GM18499 (cell line): Measurements from ENCODE around the gene SPPL2C.
"Not testable (repeated sequence)": the region's sequence is repeated elsewhere in the genome, so short reads cannot be mapped to it uniquely, and the experiment has no call there.

Experiments
- ATAC-seq: cut with Tn5 transposase; IDR thresholded peaks from one replicate; pipeline ENCODE4 v1.9.1; 2021; ENCODE audit warnings: moderate number of reproducible peaks; ENCODE audit not compliant: insufficient read depth, unreplicated experiment

SPPL2C gene

DNA sequence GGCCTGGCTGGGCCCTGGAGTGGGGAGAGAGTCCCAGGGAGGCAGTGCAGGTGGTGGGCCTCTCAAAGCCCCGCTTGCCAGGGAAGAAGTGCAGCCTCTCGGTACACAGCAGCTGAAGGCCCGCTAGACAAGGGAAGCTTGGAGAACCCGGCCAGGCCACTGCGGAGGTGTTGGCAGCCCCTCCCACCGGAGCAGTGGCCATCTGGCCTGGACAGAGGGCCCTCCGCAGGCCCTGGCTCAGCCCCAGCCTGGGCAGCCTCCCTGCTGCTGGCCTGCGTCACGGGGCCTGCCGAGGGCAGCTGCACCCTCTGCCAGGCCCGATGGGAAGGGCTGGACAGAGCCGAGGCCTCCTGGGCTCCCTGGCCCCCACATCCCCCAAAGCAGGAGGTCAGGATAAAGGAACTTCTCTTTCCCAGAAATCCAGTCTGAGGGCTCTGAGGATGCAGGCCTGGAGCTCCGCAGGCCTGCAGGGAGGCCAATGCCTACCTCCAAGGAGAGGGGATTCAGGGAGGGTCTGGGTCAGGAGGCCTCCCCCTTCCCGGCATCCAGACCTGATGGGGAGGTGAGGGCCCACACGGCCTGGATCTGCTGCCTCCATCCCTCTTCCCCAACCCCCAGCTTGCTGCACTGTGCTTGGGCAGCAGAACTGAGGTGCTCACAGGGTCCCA, 4.3 kb downstream of the SPPL2C start:
- no peak for ATAC-seq

DNA sequence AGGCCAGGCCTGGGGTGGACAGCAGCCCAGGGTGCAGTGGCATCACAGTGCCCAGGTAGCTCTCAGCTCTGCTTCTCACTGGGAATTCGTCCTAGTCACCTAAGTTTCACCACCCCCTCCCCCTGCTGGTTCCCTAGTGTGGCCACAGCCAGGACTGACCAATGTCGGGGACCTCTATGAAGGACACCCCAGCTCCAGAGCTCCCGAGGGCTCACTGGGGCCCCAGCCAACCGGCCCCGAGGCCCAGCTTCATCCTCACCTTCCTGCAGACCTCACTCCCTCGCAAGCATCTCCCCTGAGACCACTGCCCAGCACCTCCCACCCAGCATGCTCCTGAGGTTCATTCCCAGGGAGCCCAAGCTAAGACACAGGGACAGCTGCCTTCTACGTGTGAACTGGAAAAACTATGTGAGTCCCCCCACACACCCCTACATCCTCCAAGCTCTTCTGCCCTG, 4.9 kb downstream of the SPPL2C start:
- no peak for ATAC-seq

DNA sequence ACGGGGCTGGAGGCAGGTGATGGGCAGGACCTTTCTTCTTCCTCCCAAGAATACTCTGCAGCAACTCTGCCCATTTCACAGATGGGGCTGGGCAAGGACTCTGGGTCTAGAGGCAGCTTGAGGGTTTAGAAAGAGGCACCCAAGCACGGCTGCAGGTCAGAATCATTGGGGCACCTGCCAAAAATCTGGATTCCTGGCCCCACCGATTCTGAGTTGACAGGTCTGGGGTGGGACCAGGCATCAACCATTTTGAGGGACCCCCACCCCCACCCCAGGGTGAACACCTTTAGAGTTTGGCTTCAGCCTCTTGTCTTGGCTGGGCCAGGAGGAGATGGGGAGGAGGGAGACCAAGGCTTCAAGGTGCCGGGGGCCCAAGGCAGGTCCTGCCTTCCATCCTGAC, 5.3 kb downstream of the SPPL2C start:
- no peak for ATAC-seq

DNA sequence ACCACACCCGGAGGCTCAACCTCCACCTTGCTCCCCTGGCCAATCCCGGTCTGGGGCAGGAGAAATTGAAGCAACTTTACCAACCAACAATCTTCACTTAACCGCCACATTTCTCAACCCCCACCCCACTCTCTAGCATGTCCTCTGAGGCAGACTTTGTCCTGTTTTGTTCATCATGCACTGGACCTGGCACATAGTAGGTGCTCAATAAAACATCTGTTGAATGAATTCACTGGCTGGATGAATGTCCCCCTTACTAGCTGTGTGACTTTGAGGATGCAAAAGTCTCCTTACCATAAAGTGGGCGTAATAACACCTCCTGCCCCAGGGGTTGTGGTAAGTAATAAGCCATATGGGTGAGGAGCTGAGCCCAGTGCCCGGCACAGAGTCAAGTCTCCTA, 5.8 kb downstream of the SPPL2C start:
- ATAC-seq = no peak

DNA sequence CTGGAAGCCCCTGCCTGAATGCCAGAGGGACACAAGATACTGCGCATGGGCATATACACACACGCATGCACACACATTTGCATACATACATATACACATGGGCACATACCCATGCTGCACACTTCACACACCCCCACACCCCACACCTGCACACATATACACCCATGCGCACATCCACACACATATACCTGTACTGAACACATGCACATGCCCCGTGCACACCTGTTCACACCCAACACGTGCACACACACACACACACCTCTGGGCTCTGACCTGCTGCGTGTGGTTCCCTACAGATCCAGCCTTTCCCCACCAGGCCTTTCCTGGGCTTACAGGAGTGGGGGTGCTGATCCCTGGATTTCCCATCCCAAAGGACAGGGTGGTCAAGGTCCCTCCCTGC, 6.3 kb downstream of the SPPL2C start:
- no peak for ATAC-seq

DNA sequence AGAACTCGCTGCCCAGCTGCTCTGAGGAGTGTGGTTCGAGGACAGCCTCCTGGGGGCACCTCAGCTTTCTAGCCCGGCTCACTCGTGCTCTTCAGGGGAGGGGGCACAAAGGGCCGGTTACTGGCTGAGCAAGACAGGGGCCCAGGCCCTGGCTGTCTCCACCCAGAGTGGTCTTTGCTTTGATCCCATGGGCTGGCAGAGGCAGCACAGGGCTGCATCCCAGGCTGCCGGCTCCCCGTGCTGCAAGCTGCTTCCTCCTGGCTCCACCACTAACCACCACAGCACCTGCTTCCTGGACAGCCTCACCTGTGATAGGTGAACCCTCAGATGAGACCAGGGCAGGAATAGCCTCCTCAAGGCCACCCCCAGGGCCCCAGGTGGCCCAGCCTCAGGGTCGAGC, 6.8 kb downstream of the SPPL2C start:
- ATAC-seq = no peak

DNA sequence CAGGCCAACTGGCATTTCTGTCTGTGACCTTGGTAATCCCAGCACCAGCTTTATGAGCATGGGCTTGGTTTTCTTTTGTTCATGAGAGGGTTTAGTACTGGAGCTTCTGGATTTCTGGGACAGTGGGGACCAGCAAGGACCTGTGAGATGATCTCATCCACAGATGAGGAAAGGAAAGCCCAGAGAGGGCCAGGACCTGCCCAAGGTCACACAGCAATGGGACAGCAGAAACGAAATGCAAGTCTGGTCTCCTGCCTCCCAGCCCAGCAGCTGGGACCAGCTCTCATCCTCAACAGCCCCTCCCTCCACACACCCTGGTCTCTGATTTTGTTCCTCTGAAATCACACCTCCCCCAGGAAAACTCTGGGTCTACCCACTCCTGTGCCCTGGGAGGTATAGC, 7.2 kb downstream of the SPPL2C start:
- no peak for ATAC-seq

DNA sequence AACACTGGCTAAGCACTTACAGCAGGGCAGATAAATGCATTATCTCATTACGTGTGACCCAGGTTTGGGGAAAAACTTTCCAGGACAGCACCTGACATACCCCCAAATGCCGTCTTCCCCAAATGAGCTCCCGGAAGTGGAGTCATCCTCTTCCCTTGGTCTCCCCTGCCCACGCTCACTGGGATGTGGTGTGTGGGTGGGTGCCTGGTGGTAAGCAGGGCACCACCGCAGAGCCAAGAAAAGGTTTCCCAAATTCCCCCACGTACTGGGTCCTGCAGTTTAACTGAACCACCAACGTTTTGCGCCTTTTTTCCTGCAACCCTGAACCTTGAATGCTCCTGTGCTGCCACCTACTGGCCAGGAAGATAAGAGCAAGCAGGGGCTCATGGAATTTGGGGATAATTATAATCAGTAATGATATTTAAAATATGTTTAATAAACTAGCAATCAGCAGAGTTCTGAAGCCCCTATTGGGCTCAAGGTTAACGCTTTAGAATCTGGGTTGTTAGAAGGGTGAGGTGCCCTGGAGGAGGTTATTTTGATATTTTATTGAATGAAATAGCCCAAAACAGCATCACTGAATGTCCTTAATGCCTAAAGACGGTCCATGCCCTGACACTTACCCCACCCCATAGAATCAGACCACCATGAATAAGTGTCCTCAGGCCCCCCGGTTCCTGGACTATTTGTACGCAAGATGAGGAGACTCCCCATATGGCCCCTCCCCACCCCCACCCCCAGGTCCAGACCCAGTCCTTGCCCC, 8.0 kb downstream of the SPPL2C start:
- no peak for ATAC-seq

DNA sequence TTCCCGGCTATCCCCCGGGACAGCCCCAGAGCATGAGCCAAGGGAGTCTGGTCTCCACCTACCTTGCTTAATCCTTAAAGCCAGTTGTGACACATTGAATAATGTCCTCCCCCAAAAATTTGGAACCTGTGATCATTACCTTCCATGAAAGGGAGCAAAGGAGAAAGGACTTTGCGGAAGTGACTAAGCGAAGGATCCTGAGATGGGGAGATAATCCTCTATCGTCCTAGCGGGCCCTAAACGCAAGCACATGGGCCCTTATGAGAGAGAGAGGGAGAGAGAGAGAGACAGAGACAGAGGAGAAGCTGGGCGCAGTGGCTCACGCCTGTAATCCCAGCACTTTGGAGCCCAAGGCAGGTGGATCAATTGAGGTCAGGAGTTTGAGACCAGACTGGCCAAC, 9.5 kb downstream of the SPPL2C start:
- no peak for ATAC-seq

DNA sequence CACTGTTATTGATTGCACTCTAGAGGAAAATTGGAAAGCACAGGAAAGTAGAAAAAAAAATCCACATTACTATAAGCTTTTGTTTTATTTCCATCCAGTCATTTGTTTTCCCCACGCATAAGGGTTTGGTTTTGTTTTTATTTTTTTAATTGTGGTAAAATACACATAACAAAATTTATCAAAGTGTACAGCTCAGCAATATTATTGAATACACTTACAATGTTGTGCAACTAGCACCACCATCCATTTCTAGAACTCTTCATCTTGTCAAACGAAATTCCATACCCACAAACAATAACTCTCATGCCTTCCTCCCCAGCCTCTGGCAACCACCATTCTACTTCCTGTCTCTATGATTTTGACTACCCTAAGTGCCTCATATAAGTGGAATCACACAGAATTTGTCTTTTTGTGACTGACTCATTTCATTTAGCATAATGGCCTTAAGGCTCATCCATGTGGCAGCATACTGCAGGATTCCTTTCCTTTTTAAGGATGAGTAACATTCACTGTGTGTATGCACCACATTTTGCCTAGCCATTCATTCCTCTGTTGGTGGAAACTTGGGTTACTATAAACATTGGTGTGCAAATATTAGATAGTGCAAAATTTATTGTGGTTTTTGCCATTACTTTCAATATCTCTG, 11.1 kb downstream of the SPPL2C start:
- no peak for ATAC-seq

DNA sequence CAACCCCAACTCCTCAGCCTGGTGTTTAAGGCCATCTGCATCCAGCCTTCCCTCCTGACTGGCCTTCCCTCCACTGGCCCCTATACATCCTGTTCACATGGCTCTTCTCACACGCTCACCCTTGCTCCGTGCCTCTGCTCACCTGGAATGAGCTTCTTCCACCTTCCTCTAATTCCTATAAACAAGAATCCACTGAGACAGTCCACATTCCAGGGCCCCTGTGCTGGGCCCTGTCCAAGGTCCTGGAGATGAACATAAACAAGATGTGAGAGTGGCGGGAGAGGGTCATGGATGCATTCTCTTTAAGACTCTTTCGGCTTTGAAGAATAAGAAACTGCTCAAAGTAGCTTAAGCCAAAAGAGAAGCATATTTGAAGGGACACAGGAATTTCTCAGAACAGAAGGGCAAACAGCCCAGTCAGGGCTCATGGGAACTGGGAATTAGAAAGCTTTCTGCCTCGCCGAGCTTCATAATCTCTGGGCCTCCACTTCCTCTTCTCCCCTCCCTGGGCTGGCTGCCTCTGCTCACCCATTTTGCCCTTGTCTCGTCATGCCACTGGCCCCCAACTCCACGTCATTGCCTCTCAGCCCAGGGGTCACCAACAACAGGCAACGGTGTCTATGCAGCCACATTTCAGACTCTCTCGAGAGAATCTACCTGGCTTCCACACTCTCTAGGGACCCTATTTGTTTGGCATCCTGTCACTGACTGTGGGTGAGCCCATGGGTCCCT, 13.5 kb downstream of the SPPL2C start:
- no peak for ATAC-seq

DNA sequence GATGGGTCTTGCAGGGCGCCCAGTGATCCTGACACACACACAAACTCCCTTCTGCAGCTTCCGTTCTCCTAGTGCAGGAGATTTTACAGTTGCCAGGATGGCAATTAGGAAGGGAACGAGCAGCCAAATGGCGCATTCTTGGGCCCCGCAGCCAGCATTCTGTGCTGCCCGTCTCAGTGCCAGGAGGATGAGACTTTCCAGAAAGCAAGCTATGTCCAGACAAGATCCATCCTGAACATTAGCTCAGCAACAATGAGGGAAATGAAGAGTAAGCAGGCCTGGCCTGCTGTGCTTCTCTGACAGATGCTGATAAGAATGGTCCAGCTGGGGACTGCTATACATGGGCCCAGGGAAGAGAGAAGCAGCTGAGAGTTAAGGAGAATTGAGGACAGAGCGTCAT, 16.5 kb downstream of the SPPL2C start:
- no peak for ATAC-seq

DNA sequence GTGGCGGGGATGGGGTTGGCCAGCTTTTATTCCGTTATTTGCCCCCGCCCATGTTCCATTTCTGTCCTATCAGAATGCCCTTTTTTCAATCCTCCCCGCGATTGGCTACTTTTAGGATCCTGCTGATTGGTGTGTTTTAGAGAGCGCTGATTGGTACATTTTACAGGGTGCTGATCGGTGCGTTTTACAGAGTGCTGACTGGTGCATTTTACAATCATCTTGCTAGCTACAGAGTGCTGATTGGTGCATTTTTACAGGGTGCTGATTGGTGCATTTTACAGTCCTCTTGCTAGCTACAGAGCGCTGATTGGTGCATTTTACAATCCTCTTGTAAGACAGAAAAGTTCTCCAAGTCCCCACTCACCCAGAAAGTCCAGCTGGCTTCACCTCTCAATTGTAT, 17.4 kb downstream of the SPPL2C start:
- not testable (repeated sequence) for ATAC-seq

DNA sequence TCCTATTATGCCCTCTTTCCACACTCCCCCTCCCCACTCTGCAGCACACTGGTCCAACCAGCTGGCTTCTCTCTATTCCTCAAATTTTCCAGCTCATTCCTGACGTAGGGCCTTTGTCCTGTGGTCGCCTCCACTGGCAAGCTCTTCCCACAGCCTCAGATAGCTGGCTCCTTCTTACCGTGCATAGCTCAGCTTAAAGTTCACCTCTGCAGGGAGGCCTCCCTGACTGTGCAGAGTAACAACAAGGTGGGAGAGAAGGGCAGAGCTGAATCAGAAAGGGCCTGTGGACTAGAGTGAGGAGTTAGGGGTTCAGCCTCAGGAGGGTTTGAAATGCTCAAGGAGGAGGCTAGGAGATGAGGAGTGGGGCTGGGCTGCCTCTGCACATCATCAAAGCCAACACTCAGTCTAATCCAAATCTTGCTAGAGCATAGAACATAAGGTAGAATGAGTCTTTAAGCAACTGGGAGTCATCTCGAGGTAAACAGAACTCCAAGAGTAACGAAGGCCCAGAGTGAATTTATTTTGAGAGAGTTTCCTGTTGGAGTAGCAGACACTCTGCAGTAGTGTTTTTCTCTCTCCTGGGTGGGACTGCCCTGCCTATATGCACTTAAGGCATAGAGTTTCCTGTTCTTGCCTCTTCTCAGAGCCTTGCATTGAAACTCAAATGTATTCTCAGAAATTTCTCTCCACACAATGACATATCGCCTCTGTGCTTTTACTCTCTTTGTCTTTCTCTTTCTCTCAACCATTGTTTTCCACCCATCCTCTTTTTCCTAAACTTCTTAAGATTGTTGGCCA, 19.4 kb downstream of the SPPL2C start:
- ATAC-seq = no peak

DNA sequence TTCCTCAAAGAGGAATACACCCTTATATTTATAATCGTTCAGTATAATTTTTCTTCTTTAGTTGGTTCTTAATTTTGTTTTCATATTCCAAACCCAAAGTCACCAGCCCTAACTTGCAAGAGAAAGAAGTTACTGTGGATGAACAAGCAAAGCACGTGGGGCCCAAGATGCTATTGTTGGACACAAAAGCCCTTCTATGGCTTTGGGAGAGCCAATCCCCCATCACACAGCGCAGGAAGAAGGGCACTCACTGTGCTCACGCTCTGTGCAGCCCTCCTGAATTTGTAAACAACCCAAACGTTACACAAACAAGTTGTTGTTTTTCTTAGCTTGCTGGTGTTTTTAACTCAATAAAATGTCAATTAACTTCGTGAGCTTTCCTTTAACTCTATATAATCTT, 22.5 kb downstream of the SPPL2C start:
- no peak for ATAC-seq

DNA sequence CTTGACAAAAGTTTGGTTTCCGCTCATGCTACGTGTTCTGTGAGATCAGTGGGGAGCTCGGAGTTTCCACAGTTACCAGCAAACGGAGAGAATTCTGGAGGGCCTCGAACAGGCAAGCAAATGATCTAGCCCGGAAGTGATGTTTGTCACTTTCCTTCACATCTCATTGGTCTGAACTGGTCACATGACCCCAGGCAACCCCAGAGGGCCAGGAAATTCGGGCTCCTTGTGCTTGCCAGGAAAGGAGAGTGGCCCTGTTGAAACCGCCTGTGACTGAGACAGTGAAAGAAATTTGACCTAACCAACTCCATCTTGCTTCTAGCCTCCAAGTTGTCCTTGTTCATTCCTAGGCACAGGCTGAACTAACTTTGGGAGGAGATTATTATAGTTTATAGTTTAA, 23.0 kb downstream of the SPPL2C start:
- no peak for ATAC-seq

DNA sequence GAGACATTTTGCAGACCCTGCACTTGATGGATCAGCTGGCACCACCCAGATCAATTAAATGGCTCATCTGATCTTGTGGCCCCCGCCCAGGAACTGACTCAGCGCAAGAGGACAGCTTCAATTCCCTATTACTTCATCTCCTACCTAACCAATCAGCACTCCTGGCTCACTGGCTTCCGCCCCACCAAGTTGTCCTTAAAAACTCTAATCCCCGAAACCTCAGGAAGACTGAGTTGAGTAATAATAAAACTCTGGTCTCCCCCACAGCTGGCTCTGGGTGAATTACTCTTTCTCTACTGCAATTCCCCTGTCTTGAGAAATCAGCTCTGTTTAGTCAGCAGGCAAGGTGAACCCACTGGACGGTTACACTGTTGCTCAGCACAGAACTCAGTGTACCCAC, 23.6 kb downstream of the SPPL2C start:
- no peak for ATAC-seq

DNA sequence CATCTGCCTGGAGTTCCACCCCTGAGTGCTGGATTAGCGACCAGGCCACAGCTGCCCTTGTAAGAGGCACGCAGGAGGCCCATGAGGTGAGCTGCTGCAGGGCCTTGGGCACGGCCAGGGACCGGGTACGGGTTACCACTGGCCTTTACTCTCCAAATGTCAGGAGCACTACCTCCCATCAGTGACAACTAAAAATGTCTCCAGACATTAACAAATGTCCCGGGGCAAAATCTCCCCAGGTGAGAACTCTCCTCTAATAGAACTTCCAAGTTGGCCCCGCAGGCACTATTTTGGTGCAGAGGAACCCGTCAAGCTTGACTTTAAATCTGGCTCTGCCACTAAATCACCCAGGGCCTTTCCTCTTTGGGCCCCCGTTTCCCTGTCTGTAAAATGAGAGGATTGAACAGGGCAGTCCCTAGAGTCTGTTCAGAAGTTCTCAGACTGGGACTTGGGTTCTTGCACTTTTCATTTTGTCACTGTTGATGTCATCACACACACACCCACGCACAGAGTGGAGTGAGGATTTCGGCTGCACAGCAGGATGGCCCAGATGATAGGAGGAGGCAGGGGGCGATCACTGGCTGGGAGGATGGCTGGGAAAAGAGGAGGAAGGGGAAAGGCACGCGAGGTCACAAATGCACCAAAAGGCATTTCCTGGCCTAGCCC, 25.1 kb downstream of the SPPL2C start:
- no peak for ATAC-seq

DNA sequence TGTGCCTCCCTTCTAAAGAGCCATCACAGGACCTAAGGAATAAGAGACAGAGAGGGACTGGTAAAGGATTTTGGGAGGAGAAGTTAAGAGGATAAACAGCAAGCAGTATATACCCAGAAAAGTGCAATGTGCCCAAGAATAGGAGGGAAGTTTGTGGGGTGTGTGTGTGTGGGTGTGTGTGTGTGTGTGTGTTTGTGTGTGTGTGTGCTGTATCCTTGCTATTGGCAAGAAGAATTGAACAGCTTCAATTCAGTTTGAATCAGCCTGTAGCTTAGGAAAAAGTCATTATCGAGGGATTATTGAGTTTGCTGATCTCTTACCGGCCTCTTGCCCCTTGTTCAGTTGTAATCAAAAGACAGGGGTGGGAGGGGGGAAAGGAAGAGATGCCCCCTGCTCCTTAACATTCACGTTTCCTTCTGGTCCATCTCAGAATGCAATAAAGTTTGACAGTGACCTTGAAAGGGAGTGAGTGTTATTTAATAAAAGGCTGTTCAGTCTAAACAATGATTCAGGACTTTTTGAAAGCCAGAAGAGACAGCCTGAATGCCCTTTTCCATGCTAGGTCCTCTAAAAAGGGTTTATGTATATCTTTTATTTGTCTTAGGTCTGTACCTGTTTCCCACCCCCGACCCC, 25.8 kb downstream of the SPPL2C start:
- ATAC-seq = no peak
